ENCODE data around the gene CD27. TPM values are rescaled to one million over a fixed set of nuclear protein-coding genes. Genes with fewer than 3 reads are reported as not detected.

The CD27 gene
- total and polyA plus RNA-seq, 9 of the 15 experiments (the other 6 are each of a cell fraction or from before 2014, with no cell fraction given) = 0.24 TPM; not detected in 8

GRCh38 chr12:6493497-6494257 is 48.9 kb downstream of the CD27 start, which contains the start of gene NCAPD2 (continued):
- TF ChIP-seq CHD7 (IDR thresholded peaks at IDR 0.05; ENCODE audit: low read depth, low read length) (no peak), ZNF511 (CRISPR knock-in tag; IDR thresholded peaks at IDR 0.05) (no peak), ZNF197 (CRISPR knock-in tag; IDR thresholded peaks at IDR 0.05; ENCODE audit: low read depth) (no peak), SMAD1 (IDR thresholded peaks at IDR 0.05; ENCODE audit: low read depth, low read length, partially characterized antibody) (no peak), ZNF316 (IDR thresholded peaks at IDR 0.05) (no peak), TARDBP (IDR thresholded peaks at IDR 0.05) (no peak), IRF2 (CRISPR knock-in tag; IDR thresholded peaks at IDR 0.05) (no peak), RBM15 (IDR thresholded peaks at IDR 0.05; ENCODE audit: insufficient read depth, low read length) (no peak), ZZZ3 (IDR thresholded peaks at IDR 0.05) (no peak), ZNF584 (CRISPR knock-in tag; IDR thresholded peaks at IDR 0.05; ENCODE audit: low read depth) (no peak), USF2 (CRISPR knock-in tag; IDR thresholded peaks at IDR 0.05) (no peak), MED1 (CRISPR knock-in tag; IDR thresholded peaks at IDR 0.05; ENCODE audit: borderline replicate concordance) (no peak), PCBP1 (IDR thresholded peaks at IDR 0.05; ENCODE audit: low read depth, low read length, poor library complexity, severe bottlenecking) (no peak), GTF2A2 (tag; IDR thresholded peaks at IDR 0.05) (no peak), ZBTB8A (IDR thresholded peaks at IDR 0.05; ENCODE audit: partially characterized antibody) (no peak), ZNF274 (IDR thresholded peaks at IDR 0.05; ENCODE audit: borderline replicate concordance, low read depth, low read length) (no peak)

Data from K562 (cell line).